ENCODE data around the gene LRP1B. TPM values are rescaled to one million over a fixed set of nuclear protein-coding genes. Genes with fewer than 3 reads are reported as not detected.

LRP1B gene
- total and polyA plus RNA-seq, 8 donors = 0.03 to 1.6 (median 0.84) TPM

DNA sequence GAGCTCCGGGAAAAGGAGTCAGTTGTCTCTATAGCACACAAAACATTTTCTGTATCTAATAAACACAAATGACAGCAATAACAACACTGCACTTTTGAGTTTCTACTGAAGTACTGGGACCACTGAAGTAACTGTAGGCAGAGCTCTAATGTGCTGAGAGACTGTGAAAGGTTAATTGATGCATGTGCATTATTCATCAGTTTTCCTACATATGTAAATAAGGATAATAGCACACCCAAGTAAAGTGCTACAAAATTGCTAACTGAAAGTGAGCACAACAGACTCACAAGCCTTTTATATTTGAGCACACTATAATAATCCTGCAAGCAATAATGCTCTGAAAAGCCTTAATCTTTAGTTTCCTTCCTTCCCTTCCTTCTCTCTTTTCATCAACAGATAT, 1051.6 kb downstream of the LRP1B start:
- ATAC-seq (no peak), DNase-seq (no peak)
- Histone ChIP-seq H3K27me3 (no peaks in the 10 kb centered on the region), H3K4me3 (no peak overlapping the region), H3K27ac (no peak overlapping the region), H3K36me3 (no peaks in the 10 kb centered on the region), H3K4me1 (no peaks in the 10 kb centered on the region), H3K9me3 (peaks cover 0 to 2% of the 10 kb centered on the region in 2 donors)
- TF ChIP-seq, protein P1, sequence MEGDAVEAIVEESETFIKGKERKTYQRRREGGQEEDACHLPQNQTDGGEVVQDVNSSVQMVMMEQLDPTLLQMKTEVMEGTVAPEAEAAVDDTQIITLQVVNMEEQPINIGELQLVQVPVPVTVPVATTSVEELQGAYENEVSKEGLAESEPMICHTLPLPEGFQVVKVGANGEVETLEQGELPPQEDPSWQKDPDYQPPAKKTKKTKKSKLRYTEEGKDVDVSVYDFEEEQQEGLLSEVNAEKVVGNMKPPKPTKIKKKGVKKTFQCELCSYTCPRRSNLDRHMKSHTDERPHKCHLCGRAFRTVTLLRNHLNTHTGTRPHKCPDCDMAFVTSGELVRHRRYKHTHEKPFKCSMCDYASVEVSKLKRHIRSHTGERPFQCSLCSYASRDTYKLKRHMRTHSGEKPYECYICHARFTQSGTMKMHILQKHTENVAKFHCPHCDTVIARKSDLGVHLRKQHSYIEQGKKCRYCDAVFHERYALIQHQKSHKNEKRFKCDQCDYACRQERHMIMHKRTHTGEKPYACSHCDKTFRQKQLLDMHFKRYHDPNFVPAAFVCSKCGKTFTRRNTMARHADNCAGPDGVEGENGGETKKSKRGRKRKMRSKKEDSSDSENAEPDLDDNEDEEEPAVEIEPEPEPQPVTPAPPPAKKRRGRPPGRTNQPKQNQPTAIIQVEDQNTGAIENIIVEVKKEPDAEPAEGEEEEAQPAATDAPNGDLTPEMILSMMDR (IDR thresholded peaks at IDR 0.05) = no peak
- intact Hi-C loops (cut with DNase I) = no loop called here

DNA sequence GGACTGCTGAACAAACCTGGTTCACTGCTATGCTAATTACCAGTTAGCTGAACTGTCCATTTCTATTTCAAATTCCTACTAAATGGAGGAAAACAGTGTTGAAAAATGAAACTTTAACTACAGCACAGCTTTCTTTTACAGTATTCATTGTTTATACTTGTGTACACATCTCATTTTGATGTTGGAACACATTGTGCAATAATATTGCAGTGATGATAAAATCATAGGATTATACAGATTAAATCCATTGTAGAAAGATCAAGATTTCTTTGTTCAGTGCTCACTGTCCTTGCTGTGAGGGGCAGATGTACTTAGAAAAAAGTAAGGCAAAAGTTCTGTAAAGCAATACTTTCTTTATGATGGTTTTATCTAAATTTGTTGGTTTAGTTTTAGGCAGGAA, 1055.1 kb downstream of the LRP1B start:
- Histone ChIP-seq H3K4me1 (no peaks in the 10 kb centered on the region), H3K36me3 (no peaks in the 10 kb centered on the region), H3K27me3 (no peaks in the 10 kb centered on the region), H3K27ac (no peak overlapping the region), H3K4me3 (no peak overlapping the region), H3K9me3 (no peaks in the 10 kb centered on the region)
- intact Hi-C loops (cut with DNase I) = no loop called here
- TF ChIP-seq, protein P1 (IDR thresholded peaks at IDR 0.05) = no peak
- DNase-seq (no peak), ATAC-seq (no peak)

DNA sequence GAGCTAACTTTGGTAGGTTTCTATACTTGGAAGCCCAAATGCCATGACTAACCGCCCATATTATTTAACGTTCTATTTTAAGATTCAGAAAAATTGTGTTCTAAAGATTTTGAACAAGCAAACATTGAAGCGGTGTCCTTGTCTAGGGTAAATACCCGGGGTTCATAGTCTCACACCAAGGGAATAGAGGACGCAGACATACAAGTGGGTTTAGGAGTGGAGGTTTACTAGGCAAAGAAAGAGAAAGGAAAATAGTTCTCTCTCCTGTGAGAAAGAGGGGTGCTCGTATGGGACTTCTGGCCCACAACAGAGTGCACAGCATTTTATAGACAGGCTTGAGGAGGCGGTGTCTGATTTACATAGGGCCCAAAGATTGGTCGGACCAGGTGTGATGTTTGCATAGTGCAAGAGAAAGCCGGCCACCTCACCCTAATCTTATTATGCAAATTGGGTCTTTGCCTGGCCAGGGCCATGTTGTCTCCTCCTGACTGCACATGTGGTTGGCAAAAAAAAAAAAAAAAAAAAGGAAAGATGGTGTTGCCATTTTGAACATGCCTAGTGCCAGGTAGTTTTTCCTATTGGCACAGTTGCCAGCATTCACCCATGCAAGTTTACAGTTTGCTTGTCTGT, 1062.6 kb downstream of the LRP1B start:
- TF ChIP-seq, protein P1 (IDR thresholded peaks at IDR 0.05) = no peak
- Histone ChIP-seq H3K27me3 (no peaks in the 10 kb centered on the region), H3K36me3 (no peaks in the 10 kb centered on the region), H3K9me3 (peaks cover 0 to 8% of the 10 kb centered on the region in 2 donors), H3K4me3 (no peak overlapping the region), H3K4me1 (no peaks in the 10 kb centered on the region), H3K27ac (no peak overlapping the region)
- ATAC-seq (no peak), DNase-seq (no peak)
- intact Hi-C loops (cut with DNase I) = no loop called here

DNA sequence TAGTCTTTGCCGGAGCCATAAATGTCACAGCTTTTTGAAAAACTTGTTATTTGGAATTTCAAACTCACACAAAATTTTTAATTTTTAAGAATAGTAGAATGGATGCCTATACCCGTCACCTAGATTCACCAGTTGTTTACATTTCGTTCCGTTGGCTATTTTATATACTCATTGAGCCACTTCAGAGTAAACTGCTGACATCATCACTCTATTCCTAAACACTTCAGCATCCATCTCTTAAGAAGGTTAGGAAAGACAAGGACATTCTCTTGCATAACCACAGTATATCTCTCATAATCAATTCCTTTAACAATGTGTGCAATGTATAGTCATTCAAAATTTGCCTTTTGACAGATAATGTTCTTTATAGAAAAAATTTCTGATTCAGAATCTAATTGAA, 1065.8 kb downstream of the LRP1B start:
- no peak overlapping the region for H3K27ac ChIP-seq
- H3K36me3 ChIP-seq = no peaks in the 10 kb centered on the region
- no peaks in the 10 kb centered on the region for H3K4me1 ChIP-seq
- H3K4me3 ChIP-seq = no peak overlapping the region
- TF ChIP-seq, protein P1 (IDR thresholded peaks at IDR 0.05) = no peak
- DNase-seq (no peak), ATAC-seq (no peak)
- intact Hi-C loops (cut with DNase I) = no loop called here
- no peaks in the 10 kb centered on the region for H3K27me3 ChIP-seq
- H3K9me3 ChIP-seq = peaks cover 0 to 8% of the 10 kb centered on the region in 2 donors

DNA sequence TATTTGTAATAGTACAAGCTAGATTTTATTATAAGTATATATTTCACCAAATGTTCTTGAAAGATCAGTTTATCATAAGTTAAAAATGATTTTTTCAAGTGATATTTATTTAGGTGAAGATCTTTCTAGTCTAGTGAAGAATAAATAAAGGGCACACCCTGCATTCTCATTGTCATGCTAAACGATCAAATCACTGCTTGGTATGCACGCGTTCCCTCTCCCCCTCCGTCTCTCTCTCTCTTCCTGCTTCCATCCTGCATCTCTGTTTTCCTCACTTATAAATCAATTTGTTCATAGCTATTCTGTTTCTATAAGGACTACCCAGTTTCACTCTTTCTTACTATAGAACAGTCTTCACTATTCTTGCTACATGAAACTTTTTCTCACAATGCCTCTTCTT, 1067.4 kb downstream of the LRP1B start:
- Histone ChIP-seq H3K9me3 (peaks cover 0 to 2% of the 10 kb centered on the region in 2 donors), H3K4me3 (no peak overlapping the region), H3K36me3 (no peaks in the 10 kb centered on the region), H3K4me1 (no peaks in the 10 kb centered on the region), H3K27ac (no peak overlapping the region), H3K27me3 (no peaks in the 10 kb centered on the region)
- TF ChIP-seq, protein P1 (IDR thresholded peaks at IDR 0.05) = no peak
- DNase-seq = no peak
- ATAC-seq = no peak
- intact Hi-C loops (cut with DNase I) = no loop called here

Measured in left lung (tissue), 10 donors.